ENCODE measurements around the gene GPR39.

DNA sequence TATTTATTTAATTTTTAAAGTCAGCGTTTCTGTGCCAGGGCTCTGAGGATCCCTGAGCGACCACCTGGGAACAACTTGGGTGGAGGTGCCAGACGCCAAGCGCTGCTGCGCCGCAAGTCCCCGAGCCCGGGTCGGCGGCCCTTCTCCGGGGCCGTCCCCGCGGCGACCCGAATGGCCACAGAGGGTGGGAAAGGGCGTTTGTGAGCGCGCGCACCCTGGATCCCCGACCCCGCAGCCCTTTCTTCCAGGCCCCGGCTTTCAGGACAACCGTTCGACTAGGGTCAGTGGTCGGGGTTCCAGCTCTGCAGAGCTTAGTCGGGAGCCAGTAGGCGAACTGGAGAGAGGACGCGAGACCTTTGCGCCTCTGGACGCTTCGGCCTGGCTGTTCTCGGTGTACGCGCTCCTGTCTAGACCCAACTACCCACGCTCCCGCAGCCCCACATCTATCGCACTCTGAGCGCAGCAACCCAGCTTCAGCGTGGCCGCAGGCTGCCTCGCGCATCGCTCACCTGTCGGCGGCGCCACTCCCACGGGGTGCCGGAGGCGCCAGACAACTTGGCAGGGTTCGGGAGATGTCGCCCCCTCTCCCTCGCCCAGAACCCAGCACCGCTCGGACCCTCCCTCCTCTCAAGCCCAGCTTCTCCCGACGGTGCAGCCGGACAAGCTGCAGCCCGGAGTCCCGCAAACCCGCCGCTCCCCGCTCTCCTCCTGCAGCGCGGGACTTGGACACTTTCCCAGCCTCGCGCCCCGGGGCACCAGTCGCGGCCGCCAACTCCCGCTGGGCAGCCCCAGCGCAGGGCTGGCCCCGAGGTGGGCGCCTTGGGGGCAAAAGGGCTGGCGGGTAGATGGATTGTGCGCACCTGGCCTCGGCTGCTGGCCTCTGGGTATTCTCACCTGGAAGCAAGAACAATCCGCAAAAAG is 252.6 kb downstream of the GPR39 start:
- no peak for TF ChIP-seq EP300 (IDR thresholded peaks at IDR 0.05)
- TF ChIP-seq, protein P1, sequence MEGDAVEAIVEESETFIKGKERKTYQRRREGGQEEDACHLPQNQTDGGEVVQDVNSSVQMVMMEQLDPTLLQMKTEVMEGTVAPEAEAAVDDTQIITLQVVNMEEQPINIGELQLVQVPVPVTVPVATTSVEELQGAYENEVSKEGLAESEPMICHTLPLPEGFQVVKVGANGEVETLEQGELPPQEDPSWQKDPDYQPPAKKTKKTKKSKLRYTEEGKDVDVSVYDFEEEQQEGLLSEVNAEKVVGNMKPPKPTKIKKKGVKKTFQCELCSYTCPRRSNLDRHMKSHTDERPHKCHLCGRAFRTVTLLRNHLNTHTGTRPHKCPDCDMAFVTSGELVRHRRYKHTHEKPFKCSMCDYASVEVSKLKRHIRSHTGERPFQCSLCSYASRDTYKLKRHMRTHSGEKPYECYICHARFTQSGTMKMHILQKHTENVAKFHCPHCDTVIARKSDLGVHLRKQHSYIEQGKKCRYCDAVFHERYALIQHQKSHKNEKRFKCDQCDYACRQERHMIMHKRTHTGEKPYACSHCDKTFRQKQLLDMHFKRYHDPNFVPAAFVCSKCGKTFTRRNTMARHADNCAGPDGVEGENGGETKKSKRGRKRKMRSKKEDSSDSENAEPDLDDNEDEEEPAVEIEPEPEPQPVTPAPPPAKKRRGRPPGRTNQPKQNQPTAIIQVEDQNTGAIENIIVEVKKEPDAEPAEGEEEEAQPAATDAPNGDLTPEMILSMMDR (IDR thresholded peaks at IDR 0.05): no peak
- no peak for TF ChIP-seq POLR2A (IDR thresholded peaks at IDR 0.05)
